GM15510 (cell line): Measurements from ENCODE around the gene ZNF862.

Experiments
- POLR2A ChIP-seq: IDR thresholded peaks from 3 replicates; pipeline ENCODE4 v1.6.1; 2011; ENCODE audit warnings: borderline replicate concordance; ENCODE audit not compliant: insufficient read length; ENCODE audit errors: extremely low read depth

The ZNF862 gene

GRCh38 chr7:149817301-149817771 is 20.8 kb upstream of the ZNF862 start:
- no peak for TF ChIP-seq POLR2A

- TF ChIP-seq POLR2A: no peak
These were observed 20.2 kb upstream of the ZNF862 start for GRCh38 chr7:149817836-149818535.

- no peak for TF ChIP-seq POLR2A
These were observed 19.7 kb upstream of the ZNF862 start for GRCh38 chr7:149818536-149818840.

GRCh38 chr7:149819141-149819960 is 18.8 kb upstream of the ZNF862 start:
- no peak for TF ChIP-seq POLR2A

GRCh38 chr7:149819961-149820340 is 18.2 kb upstream of the ZNF862 start:
- TF ChIP-seq POLR2A: no peak

- no peak for TF ChIP-seq POLR2A
These were observed 17.5 kb upstream of the ZNF862 start for GRCh38 chr7:149820622-149821190.

- no peak for TF ChIP-seq POLR2A
These were observed 16.7 kb upstream of the ZNF862 start for GRCh38 chr7:149821191-149822148.

GRCh38 chr7:149822353-149822943 is 15.7 kb upstream of the ZNF862 start:
- no peak for TF ChIP-seq POLR2A

GRCh38 chr7:149823191-149823630 is 15.0 kb upstream of the ZNF862 start:
- TF ChIP-seq POLR2A: no peak

- TF ChIP-seq POLR2A: no peak
These were observed 14.5 kb upstream of the ZNF862 start for GRCh38 chr7:149823631-149824199.

GRCh38 chr7:149824301-149824741 is 13.9 kb upstream of the ZNF862 start:
- no peak for TF ChIP-seq POLR2A

GRCh38 chr7:149824748-149825566 is 13.2 kb upstream of the ZNF862 start:
- no peak for TF ChIP-seq POLR2A
